Upper lobe of left lung (tissue), 6 donors: ENCODE results near the gene EPS8. TPM values are rescaled to one million over a fixed set of nuclear protein-coding genes. Genes with fewer than 3 reads are reported as not detected.

Experiments
- ATAC-seq, 2 donors: fragments of 200-7000 bp; cut with Tn5 transposase; one replicate each; pipeline ENCODE4 v1.9.1; 2022; ENCODE audit warnings: mild to moderate bottlenecking in 2 of 2, moderate library complexity in 2 of 2; ENCODE audit not compliant: low FRiP score in 2 of 2
- DNase-seq, 2 donors: peaks; one replicate each; pipeline ENCODE4 v3.0.0-alpha.2; 2019 to 2020
- H3K27ac ChIP-seq, 4 donors: fragments of 200-600 bp; sonication (generic); one replicate each; pipeline ENCODE4 v1.5.1; 2016 to 2019
- H3K27me3 ChIP-seq, 4 donors: fragments of 200-600 bp; sonication (generic); one replicate each; pipeline ENCODE4 v1.5.1; 2017 to 2019
- H3K36me3 ChIP-seq, 4 donors: fragments of 200-600 bp; sonication (generic); one replicate each; pipeline ENCODE4 v1.5.1; 2016 to 2019
- H3K4me1 ChIP-seq, 4 donors: fragments of 200-600 bp; sonication (generic); one replicate each; pipeline ENCODE4 v1.5.1; 2018 to 2019
- H3K4me3 ChIP-seq, 4 donors: fragments of 200-600 bp; sonication (generic); one replicate each; pipeline ENCODE4 v1.5.1; 2017 to 2019; ENCODE audit warnings: mild to moderate bottlenecking in 2 of 4, moderate library complexity in 1 of 4
- H3K9me3 ChIP-seq, 4 donors: fragments of 200-600 bp; sonication (generic); one replicate each; pipeline ENCODE4 v1.5.1; 2018 to 2019
- EP300 ChIP-seq, 4 donors: sonication (generic); formaldehyde crosslinking; IDR thresholded peaks; one replicate each; pipeline ENCODE4 v1.5.1; 2017; ENCODE audit warnings: antibody characterized with exemption in 4 of 4, control low read depth in 2 of 4
- POLR2A ChIP-seq, 4 donors: fragments of 450-650 bp; IDR thresholded peaks; one replicate each; pipeline ENCODE4 v1.5.1; 2016 to 2017; ENCODE audit warnings: antibody characterized with exemption in 4 of 4, mild to moderate bottlenecking in 2 of 4
- POLR2AphosphoS5 ChIP-seq, 2 donors: sonication (generic); formaldehyde crosslinking; IDR thresholded peaks; one replicate each; pipeline ENCODE4 v1.5.1; 2017; ENCODE audit warnings: antibody characterized with exemption in 2 of 2
- WGBS, 2 donors: methylation state at CpG; one replicate each; pipeline ENCODE4 v1.1.5; 2017 to 2018; 5-methylcytosine and 5-hydroxymethylcytosine counted together
- total RNA-seq, 6 donors: library from RNA; depleted of rRNA in 4 of 6; stranded (reverse); fragments of >200 nt in 4 of 6; gene quantifications; one replicate each; pipeline versions ENCODE4 v1.1.0 to v1.2.1, GENCODE V29; 2016 to 2021
- TF ChIP-seq, protein P1 (sequence below), 6 experiments: fragments of 450-650 bp in 4 of 6; fragments of 200-600 bp in 2 of 6; sonication (generic) in 2 of 6; IDR thresholded peaks; one replicate each; pipeline ENCODE4 v1.5.1; 2016 to 2019; ENCODE audit warnings: antibody characterized with exemption in 6 of 6
- donor health status: DM: no; HTN: no; CAD: no; lungs with moderate emphysema.
- donor health status: DM: no; HTN: yes; CAD: no; lungs with severe emphysema.

The EPS8 gene
- total RNA-seq, 6 donors from 2014 or later = 43.9 to 112 (median 67.2) TPM

- TF ChIP-seq EP300 (IDR thresholded peaks at IDR 0.05) (no peak), POLR2A (IDR thresholded peaks at IDR 0.05) (no peak), POLR2AphosphoS5 (IDR thresholded peaks at IDR 0.05) (no peak)
- TF ChIP-seq, protein P1, sequence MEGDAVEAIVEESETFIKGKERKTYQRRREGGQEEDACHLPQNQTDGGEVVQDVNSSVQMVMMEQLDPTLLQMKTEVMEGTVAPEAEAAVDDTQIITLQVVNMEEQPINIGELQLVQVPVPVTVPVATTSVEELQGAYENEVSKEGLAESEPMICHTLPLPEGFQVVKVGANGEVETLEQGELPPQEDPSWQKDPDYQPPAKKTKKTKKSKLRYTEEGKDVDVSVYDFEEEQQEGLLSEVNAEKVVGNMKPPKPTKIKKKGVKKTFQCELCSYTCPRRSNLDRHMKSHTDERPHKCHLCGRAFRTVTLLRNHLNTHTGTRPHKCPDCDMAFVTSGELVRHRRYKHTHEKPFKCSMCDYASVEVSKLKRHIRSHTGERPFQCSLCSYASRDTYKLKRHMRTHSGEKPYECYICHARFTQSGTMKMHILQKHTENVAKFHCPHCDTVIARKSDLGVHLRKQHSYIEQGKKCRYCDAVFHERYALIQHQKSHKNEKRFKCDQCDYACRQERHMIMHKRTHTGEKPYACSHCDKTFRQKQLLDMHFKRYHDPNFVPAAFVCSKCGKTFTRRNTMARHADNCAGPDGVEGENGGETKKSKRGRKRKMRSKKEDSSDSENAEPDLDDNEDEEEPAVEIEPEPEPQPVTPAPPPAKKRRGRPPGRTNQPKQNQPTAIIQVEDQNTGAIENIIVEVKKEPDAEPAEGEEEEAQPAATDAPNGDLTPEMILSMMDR (IDR thresholded peaks at IDR 0.05) = no peak
- no peak for DNase-seq
- WGBS, 2 donors = 86 to 92% methylated on average over 5 of the region's 5 CpGs
- H3K9me3 ChIP-seq = no peaks in the 10 kb centered on the region
- H3K27me3 ChIP-seq = no peaks in the 10 kb centered on the region
- ATAC-seq = no peak
- peaks cover 0 to 8% (median 4%) of the 10 kb centered on the region in 4 donors for H3K36me3 ChIP-seq
- H3K4me3 ChIP-seq = no peak overlapping the region
- no peak overlapping the region for H3K27ac ChIP-seq
- no peaks in the 10 kb centered on the region for H3K4me1 ChIP-seq
Measured at GRCh38 chr12:15662983-15663659, 126.1 kb downstream of the EPS8 start.

DNA sequence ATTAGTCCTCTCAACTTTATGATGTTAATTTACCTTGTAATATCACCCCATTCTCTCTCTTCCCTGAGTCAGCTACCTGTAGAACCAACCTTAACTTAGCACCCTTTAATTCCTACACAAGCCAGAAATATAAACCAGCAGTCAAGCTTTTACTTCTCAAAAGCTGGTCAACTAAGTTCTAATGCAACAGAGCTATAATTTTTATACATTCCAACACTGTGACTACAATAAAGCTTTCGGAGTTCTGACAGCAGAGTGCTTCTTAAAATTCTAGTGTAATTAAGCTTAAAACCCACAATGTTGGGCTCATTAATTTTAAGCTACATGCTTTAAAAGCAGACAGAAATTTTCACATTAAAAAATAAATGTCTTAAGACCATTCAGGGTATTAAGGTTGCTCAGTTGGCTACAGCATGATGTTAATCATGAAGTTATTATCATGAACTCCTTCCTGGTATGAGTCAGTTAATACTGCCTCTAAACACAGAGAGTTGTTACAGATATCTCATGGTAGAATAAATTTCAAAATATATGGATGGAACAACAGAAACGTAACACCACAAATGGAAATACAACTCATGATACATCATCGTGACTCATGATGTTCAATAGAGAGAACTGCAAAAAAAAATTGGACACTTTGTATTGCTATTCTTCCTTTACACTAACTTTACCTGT, 126.7 kb downstream of the EPS8 start:
- ATAC-seq = peak in 1 of 2 donors; percentile 32

DNA sequence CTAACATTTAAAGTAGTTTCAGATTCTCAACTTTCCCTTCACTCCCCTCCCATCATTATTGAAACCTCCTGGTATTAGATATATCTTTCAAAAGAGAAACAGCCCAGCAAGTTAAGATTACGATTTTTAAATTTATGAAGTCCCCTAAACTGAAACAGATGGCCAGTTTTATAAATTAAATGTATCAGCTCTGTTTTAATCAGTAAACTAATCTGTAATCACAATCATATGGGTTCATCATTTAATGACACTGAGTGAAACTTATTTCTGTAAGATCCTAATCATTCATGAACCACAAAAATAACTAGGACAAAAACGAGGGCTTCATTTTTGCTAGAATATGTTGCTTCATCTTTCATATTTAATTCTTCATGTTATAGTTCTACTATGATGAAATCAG, 137.8 kb downstream of the EPS8 start:
- ATAC-seq = no peak
- TF ChIP-seq POLR2A (IDR thresholded peaks at IDR 0.05) (no peak), POLR2AphosphoS5 (IDR thresholded peaks at IDR 0.05) (no peak), EP300 (IDR thresholded peaks at IDR 0.05) (no peak)
- TF ChIP-seq, protein P1 (IDR thresholded peaks at IDR 0.05) = no peak
- no peak for DNase-seq
- Histone ChIP-seq H3K27me3 (no peaks in the 10 kb centered on the region), H3K4me3 (no peak overlapping the region), H3K36me3 (peaks cover 0 to 3% (median 1%) of the 10 kb centered on the region in 4 donors), H3K9me3 (no peaks in the 10 kb centered on the region), H3K4me1 (no peaks in the 10 kb centered on the region), H3K27ac (no peak overlapping the region)
- 80 to 84% methylated on average over 2 of the region's 2 CpGs for WGBS, 2 donors

More for the DNA sequence above, 126.7 kb downstream of the EPS8 start:
- Histone ChIP-seq H3K4me3 (no peak overlapping the region), H3K36me3 (peaks cover 0 to 12% (median 4%) of the 10 kb centered on the region in 4 donors), H3K27ac (no peak overlapping the region), H3K9me3 (no peaks in the 10 kb centered on the region), H3K27me3 (no peaks in the 10 kb centered on the region), H3K4me1 (no peaks in the 10 kb centered on the region)
- WGBS, 2 donors = 89 to 91% methylated on average over 3 of the region's 3 CpGs
- no peak for DNase-seq
- TF ChIP-seq POLR2A (IDR thresholded peaks at IDR 0.05) = no peak
- no peak for TF ChIP-seq POLR2AphosphoS5 (IDR thresholded peaks at IDR 0.05)
- TF ChIP-seq, protein P1 (IDR thresholded peaks at IDR 0.05) = no peak
- no peak for TF ChIP-seq EP300 (IDR thresholded peaks at IDR 0.05)

DNA sequence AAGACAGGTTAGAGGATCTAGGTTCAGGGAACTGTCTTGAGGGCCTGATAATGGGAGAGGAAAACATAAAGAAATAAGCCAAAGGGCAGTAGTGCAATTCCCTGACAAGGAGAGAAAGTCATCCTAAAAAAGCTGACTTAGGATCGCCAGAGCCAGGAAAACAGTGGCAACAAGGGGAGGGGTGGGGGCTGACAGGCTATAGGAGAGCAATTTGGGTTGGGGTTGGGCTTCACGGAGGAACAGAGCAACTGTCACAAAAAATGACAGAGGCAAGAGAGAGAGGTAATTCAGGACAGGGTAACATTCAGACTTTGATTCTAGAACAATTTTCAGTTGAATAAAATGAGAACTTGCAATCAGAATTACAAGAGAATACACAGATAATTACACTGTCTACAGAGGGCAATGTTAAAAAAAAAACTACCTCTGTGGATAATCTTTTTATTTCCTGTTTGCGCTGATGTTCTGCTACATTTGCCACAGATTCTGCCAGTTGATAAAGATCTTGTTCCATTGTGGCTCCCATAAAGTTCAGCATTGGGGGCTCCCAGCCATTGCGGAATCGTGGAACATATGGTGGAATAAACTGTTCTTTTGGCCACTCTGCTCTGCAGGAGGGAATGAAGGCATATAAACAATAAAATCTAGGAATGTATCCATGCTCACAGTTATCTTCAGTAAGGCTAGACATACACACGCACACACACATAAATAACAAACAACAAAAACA, 138.6 kb downstream of the EPS8 start:
- Histone ChIP-seq H3K36me3 (peaks cover 0 to 3% (median under 1%) of the 10 kb centered on the region in 4 donors), H3K4me3 (no peak overlapping the region), H3K27ac (no peak overlapping the region), H3K9me3 (no peaks in the 10 kb centered on the region), H3K27me3 (no peaks in the 10 kb centered on the region), H3K4me1 (no peaks in the 10 kb centered on the region)
- no peak for TF ChIP-seq POLR2A (IDR thresholded peaks at IDR 0.05)
- TF ChIP-seq EP300 (IDR thresholded peaks at IDR 0.05) = no peak
- TF ChIP-seq, protein P1 (IDR thresholded peaks at IDR 0.05) = no peak
- TF ChIP-seq POLR2AphosphoS5 (IDR thresholded peaks at IDR 0.05) = no peak
- ATAC-seq (no peak), DNase-seq (no peak)
- WGBS, 2 donors = 73 to 84% methylated on average over 6 of the region's 6 CpGs
